Measurements from ENCODE around the gene NEURL1B. TPM values are rescaled to one million over a fixed set of nuclear protein-coding genes. Genes with fewer than 3 reads are reported as not detected.

NEURL1B gene
- total RNA-seq, 3 donors from 2014 or later = 0.03 to 0.13 (median 0.05) TPM

DNA sequence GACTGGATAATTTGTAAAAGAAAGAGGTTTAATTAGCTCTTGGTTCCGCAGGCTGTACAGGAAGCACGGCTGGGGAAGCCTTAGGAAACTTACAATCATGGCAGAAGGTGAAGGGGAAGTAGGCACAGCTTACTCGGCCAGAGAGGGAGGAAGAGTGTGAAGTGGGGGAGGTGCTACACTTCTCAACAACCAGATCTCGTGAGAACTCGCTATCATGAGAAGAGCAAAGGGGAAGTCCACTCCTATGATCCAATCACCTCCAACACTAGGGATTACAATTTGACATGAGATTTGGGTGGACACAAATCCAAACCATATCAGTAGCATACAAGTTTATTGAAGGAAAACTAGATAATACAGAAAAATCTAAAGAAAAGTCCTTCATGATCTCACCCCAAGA, 39.9 kb downstream of the NEURL1B start:
- DNase-seq (no peak), ATAC-seq (no peak)
- no peaks in the 10 kb centered on the region for H3K9me3 Mint-ChIP-seq
- peaks cover 6% of the 10 kb centered on the region for H3K4me1 Mint-ChIP-seq (ENCODE audit: low read depth)
- peaks cover 6% of the 10 kb centered on the region for H3K27me3 Mint-ChIP-seq (ENCODE audit: low read depth)
- H3K36me3 Mint-ChIP-seq (ENCODE audit: insufficient read depth) = no peaks in the 10 kb centered on the region
- no peak overlapping the region for H3K4me3 Mint-ChIP-seq

DNA sequence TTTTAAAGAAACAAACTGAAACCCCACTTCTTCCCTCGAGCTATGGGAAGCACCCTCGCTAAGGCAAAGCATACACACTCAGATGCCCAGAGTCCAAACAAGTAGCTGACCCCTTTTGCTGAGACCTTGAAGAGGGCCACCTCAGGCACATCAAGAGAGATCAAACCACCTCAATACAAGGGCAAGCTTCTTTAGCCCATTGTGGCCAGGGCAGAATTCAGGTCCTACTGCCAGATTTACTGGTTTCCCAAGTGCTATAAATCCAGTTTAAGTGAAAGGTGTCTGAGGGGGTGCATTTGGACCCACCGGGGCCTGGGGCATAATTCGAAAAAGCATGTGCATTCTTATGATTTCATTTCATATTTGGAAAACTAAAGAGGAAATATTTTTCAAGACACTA, 40.4 kb downstream of the NEURL1B start:
- peaks cover 6% of the 10 kb centered on the region for H3K27me3 Mint-ChIP-seq (ENCODE audit: low read depth)
- ATAC-seq = no peak
- H3K4me3 Mint-ChIP-seq = no peak overlapping the region
- no peaks in the 10 kb centered on the region for H3K36me3 Mint-ChIP-seq (ENCODE audit: insufficient read depth)
- H3K4me1 Mint-ChIP-seq (ENCODE audit: low read depth) = peaks cover 6% of the 10 kb centered on the region
- H3K9me3 Mint-ChIP-seq = no peaks in the 10 kb centered on the region
- no peak for DNase-seq

DNA sequence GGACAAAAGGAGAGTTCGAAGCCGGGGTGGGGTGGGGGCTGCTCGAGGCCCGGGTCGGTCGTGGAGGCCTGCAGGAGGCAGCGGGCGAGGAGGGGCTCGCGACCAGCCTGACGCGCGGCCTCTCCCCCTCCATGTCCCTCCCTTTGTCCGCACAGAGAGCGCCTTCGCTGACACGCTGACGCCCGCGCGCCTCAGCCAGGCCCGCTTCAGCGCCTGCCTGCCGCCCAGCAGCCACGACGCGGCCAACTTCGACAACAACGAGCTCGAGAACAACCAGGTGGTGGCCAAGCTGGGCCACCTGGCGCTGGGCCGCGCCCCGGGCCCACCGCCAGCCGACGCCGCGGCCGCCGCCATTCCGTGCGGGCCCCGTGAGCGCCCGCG, 42.2 kb downstream of the NEURL1B start:
- ATAC-seq (no peak), DNase-seq (no peak)
- peaks cover 6% of the 10 kb centered on the region for H3K27me3 Mint-ChIP-seq (ENCODE audit: low read depth)
- H3K36me3 Mint-ChIP-seq (ENCODE audit: insufficient read depth) = no peaks in the 10 kb centered on the region
- H3K9me3 Mint-ChIP-seq = no peaks in the 10 kb centered on the region
- peak overlapping the region; percentile 58 for H3K4me3 Mint-ChIP-seq
- H3K4me1 Mint-ChIP-seq (ENCODE audit: low read depth) = peaks cover 8% of the 10 kb centered on the region

GRCh38 chr5:172683645-172684471, 42.8 kb downstream of the NEURL1B start:
- Mint-ChIP-seq H3K4me1 (ENCODE audit: low read depth) (peaks cover 14% of the 10 kb centered on the region), H3K9me3 (no peaks in the 10 kb centered on the region), H3K4me3 (peak overlapping the region; percentile 65), H3K36me3 (ENCODE audit: insufficient read depth) (no peaks in the 10 kb centered on the region), H3K27me3 (ENCODE audit: low read depth) (peaks cover 6% of the 10 kb centered on the region)
- ATAC-seq (peak; percentile 74 to 89), DNase-seq (peak; percentile 36)

DNA sequence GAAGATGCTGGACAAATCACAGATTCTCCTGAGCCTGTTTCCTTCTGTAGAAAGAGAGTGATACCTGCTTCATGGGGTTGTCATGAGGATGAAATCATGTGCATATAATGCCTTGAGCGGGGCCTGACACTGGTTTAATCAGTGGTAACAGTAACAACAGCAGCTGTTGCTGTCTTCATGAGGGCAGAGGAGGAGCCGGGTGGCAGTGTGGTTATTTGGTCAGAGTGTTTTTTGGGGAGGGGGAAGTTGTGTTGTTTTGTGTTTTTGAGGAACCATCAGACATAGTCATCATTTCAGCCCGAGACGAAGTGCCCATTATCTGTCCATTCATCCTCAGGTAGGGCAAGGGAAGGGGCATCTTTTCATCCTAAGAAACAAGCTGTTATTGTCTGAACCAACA, 44.0 kb downstream of the NEURL1B start:
- H3K9me3 Mint-ChIP-seq = no peaks in the 10 kb centered on the region
- peaks cover 6% of the 10 kb centered on the region for H3K27me3 Mint-ChIP-seq (ENCODE audit: low read depth)
- no peaks in the 10 kb centered on the region for H3K36me3 Mint-ChIP-seq (ENCODE audit: insufficient read depth)
- DNase-seq (no peak), ATAC-seq (no peak)
- peaks cover 16% of the 10 kb centered on the region for H3K4me1 Mint-ChIP-seq (ENCODE audit: low read depth)
- H3K4me3 Mint-ChIP-seq = no peak overlapping the region

DNA sequence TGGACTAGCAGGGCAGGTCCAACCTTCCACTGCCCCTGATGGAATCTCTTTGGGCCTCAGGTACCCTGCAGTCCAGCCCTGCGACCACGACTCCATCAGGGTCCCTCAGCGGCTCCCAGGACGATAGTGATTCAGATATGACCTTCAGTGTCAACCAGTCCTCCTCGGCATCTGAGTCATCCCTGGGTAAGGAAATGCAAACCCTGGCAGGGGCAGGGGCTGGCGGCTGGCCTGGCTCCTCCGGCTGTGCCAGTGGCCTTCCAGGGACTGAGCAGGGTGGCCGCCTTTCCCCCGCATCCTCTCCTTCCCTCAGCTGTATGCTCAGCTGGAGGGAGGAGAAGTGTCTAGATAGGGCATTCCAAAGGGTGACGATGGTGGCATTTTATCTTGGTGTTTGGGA, 45.0 kb downstream of the NEURL1B start:
- Mint-ChIP-seq H3K4me1 (ENCODE audit: low read depth) (peaks cover 16% of the 10 kb centered on the region), H3K27me3 (ENCODE audit: low read depth) (peaks cover 6% of the 10 kb centered on the region), H3K9me3 (no peaks in the 10 kb centered on the region), H3K4me3 (no peak overlapping the region), H3K36me3 (ENCODE audit: insufficient read depth) (no peaks in the 10 kb centered on the region)
- DNase-seq (no peak), ATAC-seq (no peak)

- Mint-ChIP-seq H3K36me3 (ENCODE audit: insufficient read depth) (no peaks in the 10 kb centered on the region), H3K4me3 (no peak overlapping the region), H3K4me1 (ENCODE audit: low read depth) (peaks cover 16% of the 10 kb centered on the region), H3K27me3 (ENCODE audit: low read depth) (peaks cover 6% of the 10 kb centered on the region), H3K9me3 (no peaks in the 10 kb centered on the region)
- ATAC-seq (no peak), DNase-seq (no peak)
Measured at GRCh38 chr5:172686539-172687390, 45.7 kb downstream of the NEURL1B start.

- no peaks in the 10 kb centered on the region for H3K36me3 Mint-ChIP-seq (ENCODE audit: insufficient read depth)
Measured at GRCh38 chr5:172687940-172688339, 46.9 kb downstream of the NEURL1B start.

GRCh38 chr5:172688349-172689217, 47.5 kb downstream of the NEURL1B start:
- H3K4me1 Mint-ChIP-seq (ENCODE audit: low read depth) = peaks cover 16% of the 10 kb centered on the region
- H3K36me3 Mint-ChIP-seq (ENCODE audit: insufficient read depth) = no peaks in the 10 kb centered on the region
- no peak overlapping the region for H3K4me3 Mint-ChIP-seq
- DNase-seq (no peak), ATAC-seq (peak; percentile 59 to 60)
- H3K27me3 Mint-ChIP-seq (ENCODE audit: low read depth) = no peaks in the 10 kb centered on the region
- no peaks in the 10 kb centered on the region for H3K9me3 Mint-ChIP-seq

More at GRCh38 chr5:172687940-172688339, 46.9 kb downstream of the NEURL1B start:
- Mint-ChIP-seq H3K4me1 (ENCODE audit: low read depth) (peaks cover 16% of the 10 kb centered on the region), H3K4me3 (no peak overlapping the region), H3K27me3 (ENCODE audit: low read depth) (peaks cover under 1% of the 10 kb centered on the region), H3K9me3 (no peaks in the 10 kb centered on the region)
- ATAC-seq (no peak), DNase-seq (no peak)

DNA sequence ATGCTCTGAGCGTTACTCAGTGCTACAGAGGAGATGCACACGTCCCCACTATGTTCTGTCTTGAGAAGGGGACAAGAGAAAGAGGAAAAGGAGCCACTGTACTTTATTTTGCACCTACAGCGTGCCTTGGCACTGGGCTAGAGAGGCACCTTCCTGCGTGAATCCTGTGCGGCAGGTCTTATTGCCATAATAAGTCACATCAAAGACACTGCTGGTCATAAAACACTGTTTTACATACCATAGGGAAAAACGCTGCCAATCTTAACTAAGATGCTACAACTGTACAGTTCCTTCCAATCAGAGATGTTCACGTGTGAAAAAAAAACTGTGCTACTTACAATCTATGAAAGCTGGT, 48.1 kb downstream of the NEURL1B start:
- H3K36me3 Mint-ChIP-seq (ENCODE audit: insufficient read depth) = no peaks in the 10 kb centered on the region
- H3K27me3 Mint-ChIP-seq (ENCODE audit: low read depth) = no peaks in the 10 kb centered on the region
- no peaks in the 10 kb centered on the region for H3K9me3 Mint-ChIP-seq
- DNase-seq (no peak), ATAC-seq (peak in 1 of 2 donors; percentile 13)
- H3K4me3 Mint-ChIP-seq = no peak overlapping the region
- peaks cover 15% of the 10 kb centered on the region for H3K4me1 Mint-ChIP-seq (ENCODE audit: low read depth)

DNA sequence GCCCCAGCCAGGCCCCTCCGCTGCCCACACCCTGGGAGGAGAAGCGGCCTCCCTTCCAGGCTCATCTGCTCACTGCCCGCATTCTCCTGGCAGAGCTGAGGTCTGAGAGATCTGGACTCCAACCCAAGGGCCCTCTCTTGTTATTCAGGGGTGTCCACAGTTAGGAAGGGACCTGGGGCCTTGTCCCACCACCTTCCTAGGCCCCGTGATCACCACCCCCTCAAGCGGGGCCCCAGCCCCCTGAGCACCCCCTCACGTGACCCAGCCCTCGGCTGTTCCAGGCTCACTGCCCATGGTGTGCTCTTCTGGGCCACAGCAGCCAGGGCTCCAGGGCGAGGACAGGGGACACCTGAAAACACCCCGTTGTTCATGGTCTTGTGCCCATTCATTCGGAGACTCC, 48.7 kb downstream of the NEURL1B start:
- no peaks in the 10 kb centered on the region for H3K9me3 Mint-ChIP-seq
- H3K4me1 Mint-ChIP-seq (ENCODE audit: low read depth) = peaks cover 10% of the 10 kb centered on the region
- no peaks in the 10 kb centered on the region for H3K27me3 Mint-ChIP-seq (ENCODE audit: low read depth)
- H3K4me3 Mint-ChIP-seq = no peak overlapping the region
- H3K36me3 Mint-ChIP-seq (ENCODE audit: insufficient read depth) = no peaks in the 10 kb centered on the region
- ATAC-seq (no peak), DNase-seq (no peak)

DNA sequence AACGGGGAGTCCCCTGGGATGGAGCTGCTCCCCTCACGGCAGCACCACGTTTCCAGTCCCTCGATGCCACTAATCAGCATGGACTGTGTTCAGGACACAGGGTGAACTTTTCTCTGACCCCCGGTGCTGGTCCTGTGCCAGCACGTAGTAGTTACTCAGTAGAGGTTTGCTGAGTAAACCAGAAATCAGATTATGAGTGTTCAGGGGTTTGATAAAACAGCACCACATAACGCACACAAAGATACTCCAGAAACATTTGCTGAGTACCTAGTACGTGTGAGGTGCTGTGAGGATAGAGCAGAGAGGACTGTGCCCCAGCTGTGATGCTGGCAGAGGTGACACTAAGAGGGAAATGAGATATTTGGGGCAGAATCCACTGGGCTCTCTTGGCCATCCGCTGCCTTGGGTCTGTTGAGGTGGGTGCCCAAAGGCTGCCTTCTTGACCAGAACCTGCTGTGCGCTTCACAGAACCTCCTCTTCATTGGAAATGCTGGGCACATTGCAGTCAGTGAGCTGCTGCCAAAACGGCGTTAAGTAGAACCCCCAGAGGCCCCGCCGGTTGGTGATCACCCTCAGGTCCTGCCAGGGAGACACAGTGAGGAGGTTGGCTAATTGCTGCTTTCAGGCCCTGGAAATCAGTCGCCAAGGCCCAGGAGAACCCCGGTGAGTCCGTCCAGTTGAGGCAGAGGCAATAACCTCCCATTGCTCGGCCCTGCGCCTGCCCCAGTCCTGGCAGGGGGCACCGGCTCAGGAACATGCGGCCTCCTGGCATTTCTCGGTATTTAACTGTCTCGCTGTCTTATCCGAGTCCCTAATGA, 49.4 kb downstream of the NEURL1B start:
- H3K4me1 Mint-ChIP-seq (ENCODE audit: low read depth) = peaks cover 10% of the 10 kb centered on the region
- DNase-seq (no peak), ATAC-seq (peak; percentile 39 to 52)
- H3K9me3 Mint-ChIP-seq = no peaks in the 10 kb centered on the region
- no peaks in the 10 kb centered on the region for H3K36me3 Mint-ChIP-seq (ENCODE audit: insufficient read depth)
- no peak overlapping the region for H3K4me3 Mint-ChIP-seq
- no peaks in the 10 kb centered on the region for H3K27me3 Mint-ChIP-seq (ENCODE audit: low read depth)

DNA sequence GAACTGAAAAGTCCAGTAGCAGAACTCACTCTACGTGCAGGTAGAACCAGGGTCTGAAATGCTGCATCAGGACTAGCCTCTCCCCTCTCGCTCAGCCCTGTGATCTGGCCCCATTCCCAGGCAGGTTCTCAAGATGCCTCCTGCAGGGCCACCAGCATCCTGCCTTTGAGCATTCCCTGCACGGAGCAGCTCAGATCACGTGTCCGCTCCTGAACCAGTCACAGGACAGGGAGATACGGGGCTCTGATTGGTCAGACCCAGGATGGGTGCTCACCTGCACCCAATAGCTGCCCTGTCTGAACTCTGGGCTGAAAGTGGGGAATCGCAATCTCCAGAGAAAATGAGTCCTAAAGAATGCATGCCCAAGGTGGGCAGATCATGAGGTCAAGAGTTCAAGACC, 50.8 kb downstream of the NEURL1B start:
- Mint-ChIP-seq H3K4me1 (ENCODE audit: low read depth) (peaks cover 11% of the 10 kb centered on the region), H3K4me3 (no peak overlapping the region), H3K9me3 (no peaks in the 10 kb centered on the region), H3K36me3 (ENCODE audit: insufficient read depth) (no peaks in the 10 kb centered on the region), H3K27me3 (ENCODE audit: low read depth) (no peaks in the 10 kb centered on the region)
- ATAC-seq (no peak), DNase-seq (no peak)

All from activated T-cell treated with anti-CD3 and anti-CD28 coated beads, Interleukin-2, amount 50 U/mL, for 4 hours (primary cell).